HepG2 (cell line): ENCODE measurements around the gene NCOA4. TPM values are rescaled to one million over a fixed set of nuclear protein-coding genes. Genes with fewer than 3 reads are reported as not detected.

Source experiments
- CTCF ChIP-seq: sonication (generic); formaldehyde crosslinking; IDR thresholded peaks from 2 replicates; pipeline ENCODE4 v1.5.0; 2020; ENCODE audit warnings: mild to moderate bottlenecking, missing genetic modification reagents, moderate library complexity
- KMT2A ChIP-seq: sonication (generic); formaldehyde crosslinking; IDR thresholded peaks from 2 replicates; pipeline ENCODE4 v1.4.0; 2020; ENCODE audit warnings: missing genetic modification reagents
- MTF1 ChIP-seq: sonication (generic); formaldehyde crosslinking; IDR thresholded peaks from 2 replicates; pipeline ENCODE4 v1.5.0; 2020; ENCODE audit warnings: missing genetic modification reagents
- RARG ChIP-seq: sonication (generic); formaldehyde crosslinking; IDR thresholded peaks from 2 replicates; pipeline ENCODE4 v1.4.0; 2020; ENCODE audit warnings: low read depth, mild to moderate bottlenecking, missing genetic modification reagents
- RFX3 ChIP-seq: IDR thresholded peaks from 2 replicates; pipeline ENCODE4 v1.6.1; 2016; ENCODE audit warnings: missing biosample characterization, missing genetic modification reagents
- THRA ChIP-seq: sonication (generic); formaldehyde crosslinking; IDR thresholded peaks from 2 replicates; pipeline ENCODE4 v1.4.0; 2020; ENCODE audit warnings: missing genetic modification reagents, borderline replicate concordance
- ZBTB7A ChIP-seq: sonication (generic); formaldehyde crosslinking; IDR thresholded peaks from 2 replicates; pipeline ENCODE4 v1.8.0; 2022; ENCODE audit warnings: mild to moderate bottlenecking, missing genetic modification reagents
- ZFP36L1 ChIP-seq: sonication (generic); formaldehyde crosslinking; IDR thresholded peaks from 2 replicates; pipeline ENCODE4 v1.8.0; 2022; ENCODE audit warnings: mild to moderate bottlenecking, missing genetic modification reagents, moderate library complexity
- ZNF10 ChIP-seq: sonication (generic); formaldehyde crosslinking; IDR thresholded peaks from 2 replicates; pipeline ENCODE4 v1.4.0; 2020; ENCODE audit warnings: mild to moderate bottlenecking, low read depth, missing genetic modification reagents, borderline replicate concordance
- ZNF160 ChIP-seq: sonication (generic); formaldehyde crosslinking; IDR thresholded peaks from 2 replicates; pipeline ENCODE4 v1.8.0; 2022; ENCODE audit warnings: mild to moderate bottlenecking, inconsistent platforms, missing genetic modification reagents
- ZNF180 ChIP-seq: sonication (generic); formaldehyde crosslinking; IDR thresholded peaks from 2 replicates; pipeline ENCODE4 v1.4.0; 2020; ENCODE audit warnings: low read depth, missing genetic modification reagents, borderline replicate concordance
- ZNF329 ChIP-seq: sonication (generic); formaldehyde crosslinking; IDR thresholded peaks from 2 replicates; pipeline ENCODE4 v1.9.0; 2021; ENCODE audit warnings: low read depth, mild to moderate bottlenecking, missing genetic modification reagents
- ZNF432 ChIP-seq: sonication (generic); formaldehyde crosslinking; IDR thresholded peaks from 2 replicates; pipeline ENCODE4 v1.5.0; 2020; ENCODE audit warnings: missing genetic modification reagents, mild to moderate bottlenecking, borderline replicate concordance
- ZNF484 ChIP-seq: sonication (generic); formaldehyde crosslinking; IDR thresholded peaks from 2 replicates; pipeline ENCODE4 v1.5.1; 2020; ENCODE audit warnings: mild to moderate bottlenecking, low read depth, missing genetic modification reagents, borderline replicate concordance
- ZNF574 ChIP-seq: sonication (generic); formaldehyde crosslinking; IDR thresholded peaks from 2 replicates; pipeline ENCODE4 v1.4.0; 2020; ENCODE audit warnings: missing genetic modification reagents
- ZNF580 ChIP-seq: IDR thresholded peaks from 2 replicates; pipeline ENCODE4 v1.6.1; 2016; ENCODE audit warnings: low read depth, borderline replicate concordance
- ZNF709 ChIP-seq: sonication (generic); formaldehyde crosslinking; IDR thresholded peaks from 2 replicates; pipeline ENCODE4 v1.5.0; 2020; ENCODE audit warnings: mild to moderate bottlenecking, missing genetic modification reagents
- polyA plus RNA-seq, 8 experiments: library from polyadenylated mRNA; depleted of rRNA in 3 of 8; stranded (reverse) in 7 of 8; unstranded in 1 of 8; fragments of >200 nt; fragmentation: Illumina TruSeq in 4 of 8; extraction: Trizol in 4 of 8; gene quantifications; 2 replicates each; pipeline versions ENCODE4 v1.2.1 to v1.2.3, GENCODE V29; 2011 to 2016; ENCODE audit warnings: low read depth in 4 of 8, missing spikeins in 1 of 8, mixed read lengths in 1 of 8; ENCODE audit not compliant: insufficient read depth in 1 of 8
- total RNA-seq, 5 experiments: library from RNA; depleted of rRNA; stranded (reverse); fragments of >200 nt; fragmentation: Illumina TruSeq; extraction: Trizol; gene quantifications; 2 replicates each; pipeline ENCODE4 v1.2.3, GENCODE V29; 2016; ENCODE audit warnings: low read depth in 1 of 5
- TF ChIP-seq, protein P1 (sequence below): IDR thresholded peaks from 2 replicates; pipeline ENCODE4 v1.6.1; 2016; ENCODE audit warnings: low read depth, missing genetic modification reagents, missing compliant biosample characterization

Gene NCOA4
- total and polyA plus RNA-seq, 2 of the 13 experiments (the other 11 are each of a cell fraction or from before 2014, with no cell fraction given): 306 to 400 TPM

- TF ChIP-seq ZNF574 (CRISPR knock-in tag) (no peak), ZNF709 (CRISPR knock-in tag) (peak; percentile 9; the same call in 1 of the 2 replicates), ZNF432 (no peak), RARG (CRISPR knock-in tag) (no peak), ZFP36L1 (CRISPR knock-in tag) (no peak), ZNF10 (no peak), KMT2A (CRISPR knock-in tag) (no peak), THRA (CRISPR knock-in tag) (no peak), ZBTB7A (CRISPR knock-in tag) (no peak), RFX3 (CRISPR knock-in tag) (no peak), ZNF580 (CRISPR knock-in tag) (no peak), ZNF180 (CRISPR knock-in tag) (no peak), CTCF (no peak), ZNF484 (CRISPR knock-in tag) (no peak), MTF1 (no peak), ZNF329 (CRISPR knock-in tag) (no peak), ZNF160 (CRISPR knock-in tag) (no peak)
- TF ChIP-seq, protein P1, sequence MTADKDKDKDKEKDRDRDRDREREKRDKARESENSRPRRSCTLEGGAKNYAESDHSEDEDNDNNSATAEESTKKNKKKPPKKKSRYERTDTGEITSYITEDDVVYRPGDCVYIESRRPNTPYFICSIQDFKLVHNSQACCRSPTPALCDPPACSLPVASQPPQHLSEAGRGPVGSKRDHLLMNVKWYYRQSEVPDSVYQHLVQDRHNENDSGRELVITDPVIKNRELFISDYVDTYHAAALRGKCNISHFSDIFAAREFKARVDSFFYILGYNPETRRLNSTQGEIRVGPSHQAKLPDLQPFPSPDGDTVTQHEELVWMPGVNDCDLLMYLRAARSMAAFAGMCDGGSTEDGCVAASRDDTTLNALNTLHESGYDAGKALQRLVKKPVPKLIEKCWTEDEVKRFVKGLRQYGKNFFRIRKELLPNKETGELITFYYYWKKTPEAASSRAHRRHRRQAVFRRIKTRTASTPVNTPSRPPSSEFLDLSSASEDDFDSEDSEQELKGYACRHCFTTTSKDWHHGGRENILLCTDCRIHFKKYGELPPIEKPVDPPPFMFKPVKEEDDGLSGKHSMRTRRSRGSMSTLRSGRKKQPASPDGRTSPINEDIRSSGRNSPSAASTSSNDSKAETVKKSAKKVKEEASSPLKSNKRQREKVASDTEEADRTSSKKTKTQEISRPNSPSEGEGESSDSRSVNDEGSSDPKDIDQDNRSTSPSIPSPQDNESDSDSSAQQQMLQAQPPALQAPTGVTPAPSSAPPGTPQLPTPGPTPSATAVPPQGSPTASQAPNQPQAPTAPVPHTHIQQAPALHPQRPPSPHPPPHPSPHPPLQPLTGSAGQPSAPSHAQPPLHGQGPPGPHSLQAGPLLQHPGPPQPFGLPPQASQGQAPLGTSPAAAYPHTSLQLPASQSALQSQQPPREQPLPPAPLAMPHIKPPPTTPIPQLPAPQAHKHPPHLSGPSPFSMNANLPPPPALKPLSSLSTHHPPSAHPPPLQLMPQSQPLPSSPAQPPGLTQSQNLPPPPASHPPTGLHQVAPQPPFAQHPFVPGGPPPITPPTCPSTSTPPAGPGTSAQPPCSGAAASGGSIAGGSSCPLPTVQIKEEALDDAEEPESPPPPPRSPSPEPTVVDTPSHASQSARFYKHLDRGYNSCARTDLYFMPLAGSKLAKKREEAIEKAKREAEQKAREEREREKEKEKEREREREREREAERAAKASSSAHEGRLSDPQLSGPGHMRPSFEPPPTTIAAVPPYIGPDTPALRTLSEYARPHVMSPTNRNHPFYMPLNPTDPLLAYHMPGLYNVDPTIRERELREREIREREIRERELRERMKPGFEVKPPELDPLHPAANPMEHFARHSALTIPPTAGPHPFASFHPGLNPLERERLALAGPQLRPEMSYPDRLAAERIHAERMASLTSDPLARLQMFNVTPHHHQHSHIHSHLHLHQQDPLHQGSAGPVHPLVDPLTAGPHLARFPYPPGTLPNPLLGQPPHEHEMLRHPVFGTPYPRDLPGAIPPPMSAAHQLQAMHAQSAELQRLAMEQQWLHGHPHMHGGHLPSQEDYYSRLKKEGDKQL (CRISPR knock-in tag): no peak
These were observed 22.5 kb upstream of the NCOA4 start (continued) for GRCh38 chr10:46052791-46053375.
